SIG-M5 treated with dmso at 0.1 percent for 504 hours (cell line): ENCODE results near the gene TPH1.

Source experiments
- DNase-seq: peaks from one replicate; lab custom pipeline; 2025; ENCODE audit not compliant: unreplicated experiment; lab: John Stamatoyannopoulos, UW

The TPH1 gene

DNA sequence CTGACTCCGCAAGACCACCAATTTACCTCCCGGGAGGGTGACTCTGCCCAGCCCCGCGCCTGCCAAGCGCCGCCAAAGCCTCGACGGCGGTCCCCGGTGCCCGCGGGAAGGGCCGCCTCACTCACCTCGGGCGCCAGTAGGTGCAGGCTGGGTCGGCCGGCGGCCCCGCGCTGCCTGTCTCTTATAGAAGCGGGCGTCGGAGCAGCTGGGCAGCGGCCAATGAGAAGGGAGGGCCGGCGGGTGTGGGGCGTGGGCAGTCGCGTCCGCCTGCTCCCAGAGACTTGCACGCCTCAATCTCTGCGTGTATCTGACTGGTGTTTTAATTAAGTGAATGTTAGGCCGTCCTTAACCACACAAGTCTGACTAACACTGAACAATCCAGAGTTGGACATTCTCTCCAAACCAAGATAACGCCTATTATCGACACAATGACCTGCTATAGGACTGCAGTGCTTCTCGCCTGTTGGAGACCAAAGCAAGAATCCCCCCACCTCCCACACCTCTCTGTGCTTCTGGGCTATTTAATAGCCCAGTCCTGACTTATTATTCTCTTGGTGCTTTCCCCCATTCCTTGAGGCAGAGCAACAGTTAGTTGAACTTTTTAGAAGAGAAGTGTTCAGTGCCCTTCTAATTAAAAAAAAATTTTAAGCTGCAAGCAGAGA, at the start of gene TPH1:
TSS of gene TPH1 (minus strand) at position 154 of the 662 bp plus-strand sequence. CDS start 5,507 bp downstream, outside the sequence.
- no peak for DNase-seq

- no peak for DNase-seq
These were observed 47.9 kb upstream of the TPH1 start for GRCh38 chr11:18093959-18094358.

- no peak for DNase-seq
These were observed 45.7 kb upstream of the TPH1 start for GRCh38 chr11:18091731-18092130.

GRCh38 chr11:18088966-18089365, 42.9 kb upstream of the TPH1 start:
- peak; percentile 26 for DNase-seq

- no peak for DNase-seq
These were observed 42.3 kb upstream of the TPH1 start for GRCh38 chr11:18088366-18088765.

DNA sequence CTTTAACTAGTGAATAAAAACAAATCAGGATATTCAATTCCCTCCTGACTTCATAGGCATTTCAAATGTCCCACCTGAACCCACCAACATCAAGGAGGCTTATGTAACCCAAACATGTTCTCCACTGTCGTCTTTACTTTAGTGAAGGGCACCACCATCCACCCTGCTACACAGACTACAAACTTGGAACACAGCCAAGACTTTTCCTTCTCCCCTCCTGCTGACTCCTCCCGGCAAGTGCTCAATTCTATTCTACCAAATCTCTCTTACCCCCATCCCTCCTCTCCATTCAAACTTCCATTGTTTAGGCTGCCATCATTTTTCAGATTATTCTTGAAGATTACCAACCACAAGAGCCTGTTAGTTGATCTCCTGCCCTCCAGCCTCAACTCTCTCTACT, 35.5 kb upstream of the TPH1 start:
- no peak for DNase-seq

DNA sequence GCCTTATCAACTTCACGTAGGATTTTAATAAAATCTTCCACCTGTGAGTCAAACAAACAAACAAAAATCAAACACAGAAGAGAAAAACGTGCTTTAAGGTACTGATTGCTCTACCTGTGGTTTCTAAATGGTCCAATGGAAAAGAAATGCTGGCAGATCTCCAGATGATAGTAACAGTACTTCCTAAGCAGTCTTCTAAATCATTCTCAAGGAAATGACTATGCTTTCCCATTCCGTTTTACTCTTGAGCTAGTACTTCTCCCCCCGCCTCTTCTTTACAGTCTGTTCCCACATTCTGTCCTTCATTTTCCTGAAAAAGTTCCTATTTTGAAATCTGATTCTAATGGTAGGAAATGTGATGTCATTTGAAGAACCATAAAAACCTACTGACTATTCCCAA, 34.4 kb upstream of the TPH1 start:
- no peak for DNase-seq

GRCh38 chr11:18078909-18079308, 32.8 kb upstream of the TPH1 start:
- DNase-seq = no peak

GRCh38 chr11:18075444-18075843, 29.4 kb upstream of the TPH1 start:
- no peak for DNase-seq

DNA sequence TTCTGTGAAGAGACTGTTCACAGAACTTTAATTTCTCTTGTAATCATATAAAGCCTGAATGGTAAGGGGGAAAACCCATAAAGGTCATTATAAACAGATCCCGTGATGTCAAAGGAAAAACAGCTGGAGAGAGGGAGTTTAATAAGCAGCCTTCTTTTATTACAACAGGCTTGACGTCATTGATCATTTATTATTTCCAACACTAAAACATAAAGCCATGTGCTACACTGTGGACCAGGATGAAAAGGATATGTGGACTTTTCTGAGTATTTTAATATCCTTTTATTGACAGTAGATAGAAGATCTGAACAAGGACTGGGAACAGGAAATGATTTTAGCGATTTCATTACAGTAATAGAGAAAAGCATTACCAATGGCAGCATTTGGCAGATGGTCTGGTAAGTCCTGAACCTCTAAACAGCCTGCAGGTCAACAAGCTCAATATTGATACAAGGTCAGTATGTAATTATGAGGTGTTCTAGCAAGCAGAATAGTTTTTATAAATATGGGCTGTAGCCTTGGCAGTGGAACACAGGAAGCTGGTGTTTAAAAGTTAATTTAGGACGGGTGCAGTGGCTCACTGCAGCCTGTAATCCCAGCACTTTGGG, 25.1 kb upstream of the TPH1 start:
- DNase-seq = no peak

- no peak for DNase-seq
These were observed 21.3 kb upstream of the TPH1 start for GRCh38 chr11:18067372-18067771.

DNA sequence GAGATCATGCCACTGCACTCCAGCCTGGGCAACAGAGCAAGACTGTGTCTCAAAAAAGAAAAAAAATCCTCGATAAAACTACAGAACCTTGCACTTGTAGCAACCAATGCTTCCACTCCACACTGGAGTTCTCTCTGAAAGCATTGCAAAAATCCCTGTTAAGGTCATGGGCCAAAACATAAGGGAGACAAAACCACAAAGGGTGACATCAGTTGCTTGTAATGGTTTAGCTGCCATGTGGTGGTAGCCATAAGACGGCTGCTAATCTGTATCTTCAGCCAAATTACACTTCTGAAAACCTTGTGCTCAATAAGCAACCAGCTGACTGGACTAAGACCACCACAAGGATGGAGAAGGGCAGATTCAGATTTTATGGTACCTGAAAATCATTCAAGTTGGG, 20.6 kb upstream of the TPH1 start:
- DNase-seq = no peak

GRCh38 chr11:18065572-18065971, 19.5 kb upstream of the TPH1 start:
- DNase-seq = no peak

- no peak for DNase-seq
These were observed 18.5 kb upstream of the TPH1 start for GRCh38 chr11:18064450-18065054.

- no peak for DNase-seq
These were observed 17.9 kb upstream of the TPH1 start for GRCh38 chr11:18063862-18064434.

- peak; percentile 26 for DNase-seq
These were observed 17.1 kb upstream of the TPH1 start for GRCh38 chr11:18063125-18063524.

DNA sequence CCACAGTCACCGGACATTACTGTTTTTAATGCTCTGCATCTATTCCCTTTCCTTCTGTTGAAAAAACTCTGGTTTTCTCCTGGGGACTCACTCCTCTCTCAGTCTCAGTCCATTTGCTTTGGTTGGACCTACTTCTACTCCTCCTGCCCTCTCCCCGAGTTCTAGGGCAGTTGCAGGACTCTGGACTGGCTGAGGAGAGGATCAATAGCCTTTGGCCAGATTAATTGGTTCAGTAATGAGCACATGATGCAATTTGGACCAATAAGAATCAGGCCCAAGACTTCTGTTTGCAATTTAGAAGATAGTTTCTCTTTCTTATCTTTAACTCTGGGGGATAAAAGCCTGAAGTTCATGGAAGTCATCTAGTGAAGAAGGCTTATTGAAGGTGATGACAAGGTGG, 15.3 kb upstream of the TPH1 start:
- no peak for DNase-seq

DNA sequence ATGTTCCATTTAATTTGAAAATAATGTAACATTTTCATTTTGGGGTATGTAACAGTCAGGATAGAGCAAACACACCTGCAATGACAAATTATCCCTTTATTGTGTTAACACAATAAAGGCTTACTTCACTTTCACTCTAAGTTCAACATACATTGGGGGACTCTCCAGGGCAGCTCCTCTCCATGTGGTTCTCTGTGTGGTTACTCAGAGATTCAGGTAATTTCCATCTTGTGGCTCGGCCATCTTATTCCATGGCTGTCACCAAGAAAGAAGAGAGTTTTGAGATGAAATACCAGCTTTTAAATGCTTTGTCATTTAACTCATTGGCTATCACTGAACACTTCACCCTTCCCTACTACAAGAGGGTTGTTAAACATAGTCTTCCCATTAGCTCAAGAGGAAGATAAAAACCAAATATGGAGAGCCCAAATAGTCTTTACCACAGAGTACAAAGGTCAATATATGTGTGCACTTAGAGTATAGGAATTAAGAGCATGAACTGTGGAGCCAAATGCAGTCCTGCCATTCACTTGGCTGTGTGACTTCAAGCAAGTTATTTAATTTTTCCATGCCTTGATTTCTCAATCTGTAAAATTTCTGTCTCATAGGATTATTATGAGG, 10.6 kb upstream of the TPH1 start:
- DNase-seq = no peak

GRCh38 chr11:18054511-18055103, 8.5 kb upstream of the TPH1 start:
- no peak for DNase-seq

DNA sequence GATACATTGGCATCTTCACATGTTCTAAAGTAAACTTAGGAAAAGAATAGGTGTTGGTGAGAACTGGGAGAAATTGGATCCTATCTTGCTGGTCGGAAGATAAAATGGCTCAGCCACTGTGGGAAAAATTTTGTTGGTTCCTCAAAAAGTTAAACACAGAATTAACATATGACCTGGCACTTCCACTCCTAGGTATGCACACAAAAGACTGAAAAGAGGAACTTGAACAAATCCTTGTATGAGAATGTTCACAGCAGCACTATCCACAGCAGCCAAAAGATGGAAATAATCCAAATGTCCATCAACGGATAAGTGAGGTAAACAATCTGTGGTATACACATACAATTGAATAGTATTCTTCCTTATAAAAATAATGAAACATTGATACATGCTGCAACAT, 4.8 kb upstream of the TPH1 start:
- no peak for DNase-seq

DNA sequence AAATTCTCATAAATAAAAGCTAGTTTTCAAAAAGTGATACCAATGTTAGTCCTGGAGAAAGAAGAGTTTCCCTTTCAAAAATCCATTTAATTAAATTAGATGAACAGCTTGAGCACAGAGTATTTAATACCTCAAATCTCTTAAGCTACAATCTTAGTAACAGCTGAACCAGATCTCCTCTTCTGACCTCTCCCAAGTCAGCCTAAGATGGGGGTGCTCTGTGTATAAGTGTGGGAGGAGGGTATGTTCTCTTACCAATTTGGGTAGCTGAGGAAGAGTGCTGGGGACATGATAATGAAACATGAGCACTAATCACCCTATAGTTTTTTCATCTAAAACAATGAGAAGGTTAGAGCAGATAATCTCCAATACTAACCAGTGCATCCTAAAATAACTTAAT, 9.6 kb downstream of the TPH1 start:
- DNase-seq = no peak
